ENCODE measurements around the gene LIM2.
"Not testable (repeated sequence)": the region's sequence is repeated elsewhere in the genome, so short reads cannot be mapped to it uniquely, and the experiment has no call there.

Gene LIM2

DNA sequence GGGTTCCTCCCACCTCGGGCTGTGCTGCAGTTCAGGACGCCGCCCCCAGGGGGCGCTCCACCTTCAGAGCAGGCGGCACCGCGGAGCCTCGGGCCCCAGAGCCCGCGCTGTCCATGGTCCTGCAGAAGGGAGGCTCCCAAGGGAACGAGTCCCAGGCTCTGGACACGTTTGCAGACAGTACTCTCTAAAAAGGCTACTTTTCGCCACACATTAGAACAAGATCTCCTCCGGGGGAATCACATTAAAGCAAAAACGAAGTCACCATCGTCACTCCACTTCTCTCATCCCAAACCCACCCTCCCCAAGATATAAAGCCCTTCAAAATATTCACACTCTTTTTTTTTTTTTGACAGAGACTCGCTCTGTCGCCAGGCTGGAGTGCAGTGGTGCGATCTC is 34.3 kb upstream of the LIM2 start:
- DNase-seq (ENCODE audit: low read depth) = peak; percentile 88
- TF ChIP-seq, protein P1, sequence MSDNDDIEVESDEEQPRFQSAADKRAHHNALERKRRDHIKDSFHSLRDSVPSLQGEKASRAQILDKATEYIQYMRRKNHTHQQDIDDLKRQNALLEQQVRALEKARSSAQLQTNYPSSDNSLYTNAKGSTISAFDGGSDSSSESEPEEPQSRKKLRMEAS (IDR thresholded peaks at IDR 0.05; ENCODE audit: low read depth, low read length) = peak; percentile 76
- TF ChIP-seq POLR2A (IDR thresholded peaks at IDR 0.05; ENCODE audit: extremely low read depth, insufficient read length) (no peak), MYC (IDR thresholded peaks at IDR 0.05; ENCODE audit: low read depth, low read length) (peak; percentile 74)
- TF ChIP-seq, protein P2, sequence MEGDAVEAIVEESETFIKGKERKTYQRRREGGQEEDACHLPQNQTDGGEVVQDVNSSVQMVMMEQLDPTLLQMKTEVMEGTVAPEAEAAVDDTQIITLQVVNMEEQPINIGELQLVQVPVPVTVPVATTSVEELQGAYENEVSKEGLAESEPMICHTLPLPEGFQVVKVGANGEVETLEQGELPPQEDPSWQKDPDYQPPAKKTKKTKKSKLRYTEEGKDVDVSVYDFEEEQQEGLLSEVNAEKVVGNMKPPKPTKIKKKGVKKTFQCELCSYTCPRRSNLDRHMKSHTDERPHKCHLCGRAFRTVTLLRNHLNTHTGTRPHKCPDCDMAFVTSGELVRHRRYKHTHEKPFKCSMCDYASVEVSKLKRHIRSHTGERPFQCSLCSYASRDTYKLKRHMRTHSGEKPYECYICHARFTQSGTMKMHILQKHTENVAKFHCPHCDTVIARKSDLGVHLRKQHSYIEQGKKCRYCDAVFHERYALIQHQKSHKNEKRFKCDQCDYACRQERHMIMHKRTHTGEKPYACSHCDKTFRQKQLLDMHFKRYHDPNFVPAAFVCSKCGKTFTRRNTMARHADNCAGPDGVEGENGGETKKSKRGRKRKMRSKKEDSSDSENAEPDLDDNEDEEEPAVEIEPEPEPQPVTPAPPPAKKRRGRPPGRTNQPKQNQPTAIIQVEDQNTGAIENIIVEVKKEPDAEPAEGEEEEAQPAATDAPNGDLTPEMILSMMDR (IDR thresholded peaks at IDR 0.05; ENCODE audit: low read depth, low read length) = peak; percentile 94
- H3K4me3 ChIP-seq (ENCODE audit: low read depth, low read length) = no peak overlapping the region

DNA sequence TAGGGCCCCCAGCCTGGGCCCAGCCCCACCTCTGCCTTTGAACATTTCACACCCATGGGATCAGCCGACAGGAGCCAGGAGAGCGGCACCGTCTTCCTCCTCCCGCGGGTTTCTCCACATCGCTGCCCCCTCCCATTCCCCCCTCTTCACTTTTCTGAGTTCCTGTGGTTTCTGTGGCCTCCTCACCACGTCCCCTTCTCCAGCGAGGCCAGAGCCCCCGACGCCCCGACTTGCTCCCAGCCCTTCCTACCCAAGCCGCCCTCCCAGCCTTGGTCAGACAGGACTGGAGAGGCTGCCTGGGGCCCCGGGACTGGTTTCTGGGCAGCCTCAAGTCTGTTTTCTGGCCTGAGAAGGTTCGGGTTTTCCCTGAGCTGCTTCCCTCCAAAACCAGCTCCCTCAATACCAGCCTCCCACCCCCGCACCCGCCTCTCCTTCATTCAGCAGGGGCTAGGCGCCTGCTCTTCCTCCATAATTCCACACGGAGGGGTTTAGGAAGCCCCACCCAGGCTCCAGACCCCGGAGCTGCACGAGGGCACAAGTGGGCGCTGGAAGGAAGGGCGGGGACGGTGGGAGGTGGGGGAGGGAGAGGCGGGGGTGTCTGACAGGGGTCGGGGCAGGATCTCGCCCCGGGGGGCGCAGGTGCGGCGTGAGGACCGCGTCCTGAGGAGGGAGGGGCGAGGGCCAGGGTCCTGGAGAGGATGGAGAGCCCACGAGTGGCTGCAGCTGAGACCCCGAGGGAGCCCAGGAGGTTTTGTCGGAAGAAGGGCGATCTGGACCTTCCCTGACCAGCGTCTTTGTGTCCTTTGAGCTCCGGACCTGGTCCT is 33.7 kb upstream of the LIM2 start:
- DNase-seq (ENCODE audit: low read depth) = peak; percentile 47
- TF ChIP-seq, protein P2 (IDR thresholded peaks at IDR 0.05; ENCODE audit: low read depth, low read length) = no peak
- TF ChIP-seq, protein P1 (IDR thresholded peaks at IDR 0.05; ENCODE audit: low read depth, low read length) = no peak
- TF ChIP-seq MYC (IDR thresholded peaks at IDR 0.05; ENCODE audit: low read depth, low read length) = no peak
- TF ChIP-seq POLR2A (IDR thresholded peaks at IDR 0.05; ENCODE audit: extremely low read depth, insufficient read length) = no peak
- H3K4me3 ChIP-seq (ENCODE audit: low read depth, low read length) = no peak overlapping the region

DNA sequence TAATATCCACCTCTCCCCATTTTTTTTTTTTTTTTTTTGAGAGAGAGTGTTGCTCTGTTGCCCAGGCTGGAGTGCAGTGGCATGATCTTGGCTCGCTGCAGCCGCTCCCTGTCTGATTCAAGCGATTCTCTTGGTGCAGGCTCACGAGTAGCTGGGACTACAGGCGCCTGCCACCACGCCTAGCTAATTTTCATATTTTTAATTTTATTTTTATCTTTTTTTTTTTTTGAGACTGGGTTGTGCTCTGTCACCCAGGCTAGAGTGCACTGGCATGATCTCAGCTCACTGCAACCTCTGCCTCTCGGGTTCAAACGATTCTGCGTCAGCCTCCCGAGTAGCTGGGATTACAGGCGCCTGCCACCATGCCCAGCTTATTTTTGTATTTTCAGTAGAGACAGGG is 32.7 kb upstream of the LIM2 start:
- not testable (repeated sequence) for H3K4me3 ChIP-seq (ENCODE audit: low read depth, low read length); DNase-seq (ENCODE audit: low read depth)

DNA sequence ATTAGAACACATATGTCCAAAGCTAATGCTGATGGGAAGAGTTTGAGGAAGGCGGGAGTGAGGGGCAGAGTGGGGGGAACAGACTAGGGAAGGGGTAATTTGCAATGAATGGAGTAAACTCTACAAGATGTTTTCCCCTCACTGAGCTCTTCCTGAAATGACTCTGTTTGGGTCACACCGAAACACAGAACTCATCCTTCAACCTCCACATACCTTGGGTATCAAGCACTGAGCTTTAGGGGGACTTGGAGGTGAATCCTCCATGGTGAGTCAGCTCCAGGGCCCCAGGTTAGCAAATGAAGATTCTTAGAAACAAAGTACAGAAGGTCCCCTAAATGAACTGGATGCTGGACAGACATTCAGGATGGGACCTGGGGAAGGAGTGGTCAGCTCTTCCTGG is 30.9 kb upstream of the LIM2 start:
- no peak overlapping the region for H3K4me3 ChIP-seq (ENCODE audit: low read depth, low read length)
- DNase-seq (ENCODE audit: low read depth) = no peak
- TF ChIP-seq, protein P1 (IDR thresholded peaks at IDR 0.05; ENCODE audit: low read depth, low read length) = no peak
- TF ChIP-seq MYC (IDR thresholded peaks at IDR 0.05; ENCODE audit: low read depth, low read length) (no peak), POLR2A (IDR thresholded peaks at IDR 0.05; ENCODE audit: extremely low read depth, insufficient read length) (no peak)
- TF ChIP-seq, protein P2 (IDR thresholded peaks at IDR 0.05; ENCODE audit: low read depth, low read length) = no peak

DNA sequence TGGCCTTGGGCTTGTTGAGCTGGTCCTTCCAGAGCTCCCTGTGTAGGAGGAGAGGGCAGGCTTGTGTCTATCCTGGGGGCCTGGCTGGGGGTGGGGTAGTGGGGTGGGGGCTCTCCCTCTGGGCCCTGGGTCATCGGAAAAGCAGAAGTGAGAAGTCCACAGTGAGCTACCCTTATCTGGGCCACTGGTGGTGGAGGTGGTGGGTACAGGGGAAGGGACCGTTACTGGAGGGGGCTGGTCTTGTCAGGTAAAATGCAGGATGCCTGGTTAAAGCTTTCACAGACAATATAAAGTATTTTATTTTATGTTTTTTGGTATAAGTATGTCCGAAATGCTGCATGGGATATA is 30.0 kb upstream of the LIM2 start:
- TF ChIP-seq, protein P2 (IDR thresholded peaks at IDR 0.05; ENCODE audit: low read depth, low read length) = no peak
- TF ChIP-seq MYC (IDR thresholded peaks at IDR 0.05; ENCODE audit: low read depth, low read length) = no peak
- no peak for TF ChIP-seq POLR2A (IDR thresholded peaks at IDR 0.05; ENCODE audit: extremely low read depth, insufficient read length)
- TF ChIP-seq, protein P1 (IDR thresholded peaks at IDR 0.05; ENCODE audit: low read depth, low read length) = no peak
- peak overlapping the region; percentile 32 for H3K4me3 ChIP-seq (ENCODE audit: low read depth, low read length)
- no peak for DNase-seq (ENCODE audit: low read depth)

DNA sequence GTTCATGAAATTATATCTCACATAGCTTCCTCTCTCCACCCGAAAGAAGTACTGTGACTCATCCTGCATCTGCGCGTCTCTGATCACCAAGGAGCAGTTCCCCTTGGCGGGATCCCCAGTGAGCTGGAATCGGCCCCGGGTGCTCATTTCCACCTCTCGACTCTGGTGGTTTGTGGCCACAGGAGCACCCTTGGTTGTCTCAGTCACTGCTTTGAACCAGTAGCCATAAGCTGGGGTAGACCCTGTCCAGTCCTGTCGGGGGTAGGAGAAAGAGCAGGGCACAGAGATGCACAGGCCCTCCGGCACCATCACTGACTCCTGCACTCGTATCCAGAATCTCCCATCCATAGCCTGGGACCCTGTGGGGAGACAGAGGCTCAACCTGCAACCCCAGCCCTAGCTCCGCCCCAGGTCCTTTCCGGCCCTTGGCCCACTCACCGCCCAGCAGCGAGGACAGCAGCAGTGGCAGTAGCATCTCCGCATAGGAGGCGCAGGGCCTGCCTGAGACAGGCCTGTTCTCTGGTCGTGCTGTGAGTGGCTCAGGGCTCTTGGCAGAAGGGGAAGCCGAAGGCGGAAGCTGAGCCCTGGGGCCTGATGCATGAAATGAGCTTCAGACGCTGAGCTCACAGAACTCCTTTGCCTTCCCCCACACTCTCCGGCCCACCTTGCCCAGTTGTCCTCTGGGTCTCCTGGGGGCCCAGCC is 29.5 kb upstream of the LIM2 start, which contains the start of gene SIGLEC10:
Gene SIGLEC10 (minus strand): TSS at position 536 of the 703 bp plus-strand sequence. CDS start 61 bp downstream, at position 475.
- peak within 1 kb of the TSS; percentile 50 for H3K4me3 ChIP-seq (ENCODE audit: low read depth, low read length)
- TF ChIP-seq MYC (IDR thresholded peaks at IDR 0.05; ENCODE audit: low read depth, low read length) (no peak), POLR2A (IDR thresholded peaks at IDR 0.05; ENCODE audit: extremely low read depth, insufficient read length) (peak; percentile 41)
- TF ChIP-seq, protein P2 (IDR thresholded peaks at IDR 0.05; ENCODE audit: low read depth, low read length) = no peak
- TF ChIP-seq, protein P1 (IDR thresholded peaks at IDR 0.05; ENCODE audit: low read depth, low read length) = 0 out of 2 replicates have a peak, but pooled peaks have one; percentile 37

DNA sequence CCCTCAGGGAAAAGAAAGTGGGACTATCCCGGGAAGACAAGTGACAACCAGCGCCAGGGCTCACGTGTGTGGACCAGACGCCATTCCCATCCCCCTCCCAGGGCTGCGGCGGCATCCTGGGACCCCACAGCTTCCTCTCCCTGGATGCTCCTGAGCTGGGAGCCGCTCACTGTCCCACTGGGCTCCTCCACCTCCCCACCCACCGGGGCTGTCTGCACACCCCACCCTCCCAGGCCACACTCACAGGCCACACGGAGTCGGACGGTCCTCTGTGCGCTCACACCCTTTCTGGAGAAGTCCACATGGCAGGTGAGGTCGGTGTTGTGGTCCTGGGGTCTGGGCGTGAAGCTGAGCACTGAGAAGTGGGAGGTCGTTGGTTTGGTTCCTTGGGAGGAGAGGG is 28.6 kb upstream of the LIM2 start:
- not testable (repeated sequence) for H3K4me3 ChIP-seq (ENCODE audit: low read depth, low read length); DNase-seq (ENCODE audit: low read depth)

More for the DNA sequence above, 29.5 kb upstream of the LIM2 start, which contains the start of gene SIGLEC10:
- DNase-seq (ENCODE audit: low read depth) = peak; percentile 93

Measured in NB4 (cell line).